GM19324 (cell line): ENCODE data around the gene MED4.

ENCODE experiments used
- ATAC-seq: cut with Tn5 transposase; IDR thresholded peaks from one replicate; pipeline ENCODE4 v1.9.1; 2021; ENCODE audit warnings: mild to moderate bottlenecking, moderate library complexity; ENCODE audit not compliant: unreplicated experiment, low FRiP score

The MED4 gene, protein sequence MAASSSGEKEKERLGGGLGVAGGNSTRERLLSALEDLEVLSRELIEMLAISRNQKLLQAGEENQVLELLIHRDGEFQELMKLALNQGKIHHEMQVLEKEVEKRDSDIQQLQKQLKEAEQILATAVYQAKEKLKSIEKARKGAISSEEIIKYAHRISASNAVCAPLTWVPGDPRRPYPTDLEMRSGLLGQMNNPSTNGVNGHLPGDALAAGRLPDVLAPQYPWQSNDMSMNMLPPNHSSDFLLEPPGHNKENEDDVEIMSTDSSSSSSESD

DNA sequence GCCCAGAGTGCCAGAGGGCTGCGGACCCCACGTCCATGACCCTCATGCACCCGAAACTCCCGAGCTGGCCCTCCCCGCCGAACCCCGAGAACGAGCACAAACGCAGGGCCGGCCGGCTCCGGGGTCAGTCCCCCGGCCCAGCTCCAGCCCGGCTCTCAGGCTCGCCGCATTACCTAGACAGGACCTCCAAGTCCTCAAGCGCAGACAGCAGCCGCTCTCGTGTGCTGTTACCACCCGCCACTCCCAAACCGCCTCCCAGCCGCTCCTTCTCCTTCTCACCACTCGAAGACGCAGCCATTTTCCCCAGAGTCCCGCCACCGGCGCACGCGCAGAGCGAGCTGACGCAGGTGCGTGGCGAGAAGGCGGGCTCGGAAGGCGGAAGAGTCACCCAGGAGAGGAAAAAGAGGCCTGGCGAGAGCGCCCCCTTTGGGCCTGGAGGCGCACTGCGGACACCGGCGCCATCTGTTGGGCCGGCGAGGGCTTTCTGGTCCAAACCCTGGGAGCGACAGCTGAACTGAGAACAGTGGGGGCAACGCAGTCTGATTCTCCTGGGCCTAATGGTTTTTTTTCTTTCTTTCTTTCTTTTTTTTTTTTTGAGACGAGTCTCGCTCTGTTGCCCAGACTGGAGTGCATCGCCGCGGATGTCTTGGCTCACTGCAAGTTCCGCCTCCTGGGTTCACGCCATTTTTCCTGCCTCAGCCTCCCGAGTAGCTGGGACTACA is at the start of gene MED4:
TSS of gene MED4 (minus strand) at position 324 of the 722 bp plus-strand sequence. CDS start at position 298, 26 bp downstream.
- peak; percentile 95 for ATAC-seq

DNA sequence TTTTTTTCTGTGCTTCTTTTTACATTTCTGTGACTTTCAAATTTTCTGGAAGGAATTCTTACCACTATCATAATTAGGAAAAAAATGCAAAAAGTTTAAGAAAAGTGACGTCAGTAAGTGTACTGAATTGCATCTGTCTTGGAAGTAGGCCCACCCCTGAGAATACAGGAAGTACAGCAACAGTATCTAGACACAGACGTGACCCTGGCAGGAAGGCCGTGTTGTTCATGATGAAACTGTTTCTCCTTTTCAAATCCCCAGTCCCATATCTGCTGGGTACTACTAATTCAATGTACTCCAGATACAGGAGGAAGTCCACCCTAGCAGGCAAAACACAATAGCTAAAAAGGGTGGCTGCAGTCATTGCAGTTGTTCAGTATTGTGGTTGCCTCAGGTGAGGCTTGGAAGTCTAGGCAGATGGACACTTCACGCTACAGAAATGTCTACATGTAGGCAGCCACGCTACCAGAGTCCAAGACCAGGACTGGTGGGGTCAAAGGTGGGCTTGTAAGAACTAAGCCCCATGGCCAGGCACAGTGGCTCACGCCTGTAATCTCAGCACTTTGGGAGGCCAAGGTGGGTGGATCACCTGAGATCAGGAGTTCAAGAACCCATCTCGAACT is 49.6 kb upstream of the MED4 start:
- ATAC-seq, result no peak

DNA sequence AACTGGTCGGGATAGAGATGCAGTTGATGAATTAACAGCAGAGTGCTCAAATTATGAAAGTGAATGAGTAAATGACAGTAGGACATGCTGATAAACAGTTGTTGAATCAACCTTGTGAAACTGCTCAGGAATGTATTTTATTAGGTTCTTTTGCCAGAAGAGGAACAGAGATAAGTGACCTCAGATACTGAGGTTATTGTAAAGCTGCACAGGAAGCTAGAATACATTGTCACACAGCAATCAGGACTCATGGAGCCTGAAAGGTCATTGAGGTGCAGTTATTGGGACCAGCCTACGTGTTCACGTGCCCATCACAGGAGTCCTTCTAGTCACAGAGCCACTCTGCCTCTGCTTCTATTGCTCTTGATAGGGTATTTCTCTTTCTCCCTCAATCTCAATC is 47.5 kb upstream of the MED4 start:
- ATAC-seq, result peak; percentile 53

DNA sequence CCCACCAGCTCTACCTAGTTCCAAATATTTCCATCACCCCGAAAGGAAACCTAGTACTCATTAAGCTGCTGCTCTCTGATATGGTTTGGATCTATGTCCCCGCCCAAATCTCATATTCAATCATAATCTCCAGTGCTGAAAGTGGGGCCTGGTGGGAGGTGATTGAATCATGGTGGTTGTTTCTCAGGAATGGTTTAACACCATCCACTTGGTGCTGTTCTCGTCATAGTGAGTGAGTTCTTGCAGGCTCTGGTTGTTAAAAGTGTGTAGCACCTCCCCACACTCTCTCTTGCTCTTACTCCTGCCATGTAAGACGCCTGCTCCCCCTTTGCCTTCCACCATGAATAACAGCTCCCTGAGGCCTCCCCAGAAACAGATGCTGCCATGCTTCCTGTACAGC is 43.4 kb upstream of the MED4 start:
- ATAC-seq, result no peak

DNA sequence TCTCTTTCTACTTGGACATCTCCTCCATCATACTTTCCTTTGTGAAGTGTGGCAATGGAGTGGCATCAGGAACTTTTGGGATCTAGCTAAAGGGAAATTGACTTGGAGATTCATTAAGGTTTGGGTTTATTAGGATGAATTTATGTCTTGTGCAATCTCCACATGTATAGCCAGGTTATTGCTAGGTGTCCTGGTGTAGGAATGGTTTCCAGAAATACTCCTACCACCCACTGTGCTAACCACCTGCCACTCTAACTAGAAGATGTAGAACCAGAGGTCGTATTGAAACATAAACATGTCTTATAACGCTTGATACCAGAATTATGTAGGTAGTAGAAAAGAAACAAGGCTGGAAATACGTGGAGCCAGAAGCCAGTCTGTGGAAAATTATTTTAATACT is 38.1 kb upstream of the MED4 start:
- no peak for ATAC-seq

DNA sequence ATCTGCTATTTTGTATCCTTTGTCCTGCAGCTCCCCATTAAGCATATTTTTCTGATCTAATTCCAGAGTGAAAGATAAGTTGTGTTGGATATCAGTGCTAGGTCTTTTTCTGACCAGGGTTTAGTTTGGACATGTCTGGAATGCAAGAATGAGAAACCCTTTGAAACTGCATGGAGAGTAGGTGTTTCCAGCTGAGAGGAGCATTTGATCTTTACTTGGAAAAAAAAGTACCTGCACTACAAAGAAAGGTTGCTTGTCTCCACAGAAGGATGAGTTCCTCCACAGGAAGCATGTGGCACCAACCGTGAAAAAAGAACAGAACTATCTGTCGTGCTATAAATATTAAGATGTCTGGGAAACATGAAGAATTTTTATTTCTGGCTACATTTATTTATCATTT is 36.6 kb upstream of the MED4 start:
- no peak for ATAC-seq

DNA sequence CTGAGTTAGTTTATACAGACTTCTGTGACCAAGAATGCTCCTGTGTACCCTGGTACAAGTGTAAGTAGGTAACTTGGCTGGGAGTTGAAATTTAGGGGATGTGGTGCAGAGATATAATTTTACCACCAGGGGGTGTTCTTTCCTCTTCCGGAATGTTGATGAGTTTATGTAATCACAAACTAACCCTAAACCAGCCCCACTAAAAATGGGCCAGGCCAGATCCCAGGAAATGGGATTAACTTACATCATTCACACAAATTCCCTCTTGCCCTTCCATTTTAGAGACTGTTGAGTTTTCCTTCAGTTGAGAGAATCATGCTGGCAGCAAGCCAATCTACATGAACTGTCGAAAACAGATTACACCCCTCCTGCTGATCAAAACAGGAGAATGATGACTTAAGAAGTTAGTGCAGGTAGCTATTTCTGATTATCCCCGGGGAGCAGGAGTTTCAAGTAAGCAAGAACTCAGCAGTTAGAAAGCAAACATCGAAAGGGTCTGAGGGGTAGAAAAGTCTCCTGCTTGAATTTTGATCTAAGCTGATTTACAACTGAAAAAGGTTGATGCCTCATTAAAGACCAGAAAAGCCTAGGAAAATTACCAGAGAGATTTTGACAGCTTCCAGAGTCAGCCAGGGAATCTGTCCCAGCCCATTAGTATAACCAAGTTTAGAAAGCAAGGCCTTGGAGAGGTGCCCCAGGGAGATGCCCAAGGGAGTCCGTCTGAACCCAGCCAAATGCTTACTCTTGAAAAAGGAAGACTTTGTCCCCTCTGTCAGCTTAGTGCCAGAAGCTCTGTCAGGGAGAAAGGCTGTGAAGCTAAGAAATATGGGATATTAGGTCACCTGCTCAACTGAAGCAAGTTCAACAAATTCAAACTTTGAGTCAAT is 32.3 kb upstream of the MED4 start:
- ATAC-seq, result peak; percentile 46

DNA sequence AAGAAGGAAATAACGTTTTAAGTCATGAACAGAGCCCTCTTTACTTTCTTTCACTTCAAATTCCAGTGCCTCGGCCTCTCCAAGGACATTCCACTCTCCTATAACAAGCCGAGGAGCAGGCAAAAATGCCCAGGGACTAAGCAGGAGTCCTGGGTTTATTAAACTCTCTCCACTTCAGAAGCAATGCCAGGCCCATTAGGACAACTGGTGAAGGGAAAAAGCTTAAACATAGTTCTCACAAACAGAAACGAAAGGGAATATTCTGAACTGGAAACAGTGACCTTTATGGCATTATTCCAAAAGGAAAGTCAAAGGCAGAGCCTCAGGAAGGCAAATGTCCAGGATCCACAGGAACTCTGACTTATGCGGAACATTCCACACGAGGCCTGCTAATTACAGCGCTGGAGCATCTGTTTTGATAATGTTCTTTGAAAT is 30.9 kb upstream of the MED4 start:
- no peak for ATAC-seq

DNA sequence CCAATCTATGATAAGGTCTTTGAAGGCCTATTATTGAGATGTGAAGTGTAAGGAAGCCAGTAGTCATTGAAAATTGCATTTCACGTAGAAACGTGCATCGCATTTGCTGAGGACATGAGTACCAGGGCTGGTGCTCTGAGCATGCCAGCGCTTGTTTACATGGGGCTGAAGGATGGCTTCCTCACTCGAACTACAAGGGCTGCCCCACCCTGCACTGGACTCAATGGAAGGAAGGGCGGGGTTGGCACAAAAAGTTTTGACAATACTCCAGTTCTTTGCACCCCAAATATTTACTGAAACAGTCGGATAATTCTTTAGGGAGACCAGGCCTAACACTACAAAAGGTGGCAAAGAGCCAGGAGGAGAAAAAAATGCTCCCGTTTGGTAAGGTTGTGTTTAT is 28.9 kb upstream of the MED4 start:
- no peak for ATAC-seq

DNA sequence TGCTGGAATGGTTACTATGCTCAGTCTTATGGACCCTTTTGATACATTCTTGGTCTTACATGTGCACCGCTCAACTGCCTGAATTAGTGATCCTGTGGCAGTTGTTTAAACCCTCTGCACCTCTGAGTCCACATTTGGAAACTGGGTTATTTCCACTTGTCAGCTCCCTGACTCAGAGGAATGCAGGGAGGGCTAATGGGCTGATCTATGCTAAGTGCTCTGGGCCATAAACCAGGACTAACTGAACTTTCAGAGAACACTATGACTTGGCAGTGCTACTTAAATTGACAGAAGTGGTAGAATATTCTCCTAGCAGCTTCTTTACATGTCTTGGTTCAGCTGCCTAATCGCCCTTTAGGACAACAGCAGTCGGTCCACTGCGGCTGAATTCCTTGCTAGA is 26.8 kb upstream of the MED4 start:
- no peak for ATAC-seq

DNA sequence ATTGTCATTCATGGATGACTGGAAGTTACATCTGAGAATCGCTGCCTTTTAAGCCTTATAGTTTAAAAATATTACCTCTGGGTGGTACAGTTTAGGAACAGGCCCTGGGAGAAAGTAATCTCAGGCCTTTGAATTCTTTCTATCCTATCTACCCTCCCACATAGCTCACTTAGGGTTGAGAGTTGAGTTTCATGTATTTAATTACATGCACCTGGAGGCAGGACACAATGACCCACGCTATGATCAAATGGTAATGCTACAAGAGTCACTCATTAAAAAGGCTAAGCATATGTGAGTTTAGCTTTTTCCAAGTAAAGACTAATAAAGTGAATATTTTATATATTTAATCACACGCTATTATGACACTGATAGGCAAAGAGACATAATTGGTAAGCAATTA is 25.3 kb upstream of the MED4 start:
- ATAC-seq, result no peak

DNA sequence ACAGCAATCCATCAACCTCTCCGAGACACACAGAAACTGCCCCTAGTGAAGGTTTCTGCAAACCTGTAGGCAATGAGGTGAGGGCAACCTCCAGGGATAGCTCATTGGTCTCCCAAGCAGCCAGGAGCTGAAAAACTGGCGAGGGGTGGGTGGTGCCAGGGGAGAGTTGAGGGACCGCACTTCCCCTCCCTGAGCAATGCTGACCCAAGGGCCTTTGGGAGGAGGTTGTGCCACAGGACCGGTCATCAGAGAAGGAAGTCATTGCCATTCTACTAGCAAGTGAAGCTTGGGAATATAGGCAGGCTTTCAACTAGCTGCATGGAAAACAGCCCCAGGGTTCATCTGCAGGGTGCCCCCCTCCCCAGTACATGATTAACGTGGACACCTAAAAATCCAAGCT is 23.1 kb upstream of the MED4 start:
- no peak for ATAC-seq

DNA sequence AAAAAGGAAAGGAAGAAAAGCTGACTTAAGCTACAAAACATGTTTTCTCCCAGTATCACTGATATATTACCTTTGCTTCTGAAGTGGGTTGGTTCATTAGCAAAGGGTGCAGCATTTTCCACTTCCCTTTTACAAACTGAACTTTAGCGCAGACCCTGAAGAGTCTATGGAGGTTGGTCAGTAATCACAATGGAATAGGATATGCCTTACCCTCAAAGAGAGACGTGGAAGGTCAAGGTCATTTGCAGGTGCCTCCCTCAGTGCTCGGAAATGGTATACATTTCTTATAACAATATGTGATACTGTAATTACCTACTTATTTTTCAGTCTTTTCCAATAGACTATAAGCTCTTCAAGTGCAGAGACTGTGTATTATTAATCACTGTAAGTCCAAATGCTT is 21.9 kb upstream of the MED4 start:
- no peak for ATAC-seq

DNA sequence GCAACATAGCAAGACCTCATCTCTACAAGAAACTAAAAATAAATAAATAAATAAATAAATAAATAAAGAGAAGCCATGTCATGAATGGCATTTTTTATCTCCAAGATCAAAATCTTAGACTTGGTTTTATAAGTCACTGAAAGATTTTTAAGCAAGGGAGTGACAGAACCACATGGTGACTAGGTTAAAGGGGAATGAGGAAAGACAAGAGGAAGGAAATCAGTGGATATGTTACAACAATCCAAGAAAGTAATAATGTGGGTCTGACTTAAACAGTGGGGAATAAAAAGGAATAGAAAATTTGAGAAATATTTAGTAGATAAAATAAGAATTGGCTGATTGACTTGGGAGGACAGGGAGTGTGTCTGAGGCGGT is 18.8 kb upstream of the MED4 start:
- no peak for ATAC-seq

DNA sequence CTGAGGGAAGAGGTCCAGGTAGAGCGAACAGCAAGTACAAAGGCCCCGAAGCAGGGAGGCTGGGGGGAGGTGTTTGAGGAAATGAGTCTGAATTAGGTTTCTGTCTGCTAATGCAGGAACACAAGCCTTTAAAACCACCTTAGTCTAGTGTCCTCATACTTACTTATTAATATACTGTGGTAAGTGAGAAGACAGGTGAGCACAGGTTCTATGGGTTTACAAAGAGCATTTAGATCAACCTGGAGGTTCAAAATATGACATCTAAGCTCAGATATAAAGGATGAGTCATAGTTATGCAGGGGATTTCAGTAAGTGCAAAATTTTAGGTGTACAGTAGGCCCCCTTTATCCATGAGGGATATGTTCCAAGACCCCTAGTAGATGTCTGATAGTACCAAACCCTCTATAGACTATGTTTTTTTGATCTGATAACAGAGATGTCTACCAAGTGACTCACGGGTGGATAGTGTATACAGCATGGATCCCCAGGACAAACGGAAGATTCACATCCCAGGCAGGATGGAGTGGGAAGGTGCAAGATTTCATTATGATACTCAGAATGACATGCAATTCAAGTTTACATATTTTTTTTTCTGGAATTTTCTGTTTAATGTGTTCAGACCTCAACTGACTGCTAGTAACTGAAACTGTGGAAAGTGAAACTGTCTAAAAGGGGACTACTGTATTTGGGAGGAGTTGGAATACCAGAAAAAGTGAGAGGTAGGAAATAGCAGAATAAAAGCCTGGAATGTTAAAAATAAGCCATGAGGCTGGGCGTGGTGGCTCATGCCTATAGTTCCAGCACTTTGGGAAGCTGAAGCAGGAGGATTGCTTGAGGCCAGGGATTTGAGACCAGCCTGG is 18.2 kb upstream of the MED4 start:
- ATAC-seq, result no peak

DNA sequence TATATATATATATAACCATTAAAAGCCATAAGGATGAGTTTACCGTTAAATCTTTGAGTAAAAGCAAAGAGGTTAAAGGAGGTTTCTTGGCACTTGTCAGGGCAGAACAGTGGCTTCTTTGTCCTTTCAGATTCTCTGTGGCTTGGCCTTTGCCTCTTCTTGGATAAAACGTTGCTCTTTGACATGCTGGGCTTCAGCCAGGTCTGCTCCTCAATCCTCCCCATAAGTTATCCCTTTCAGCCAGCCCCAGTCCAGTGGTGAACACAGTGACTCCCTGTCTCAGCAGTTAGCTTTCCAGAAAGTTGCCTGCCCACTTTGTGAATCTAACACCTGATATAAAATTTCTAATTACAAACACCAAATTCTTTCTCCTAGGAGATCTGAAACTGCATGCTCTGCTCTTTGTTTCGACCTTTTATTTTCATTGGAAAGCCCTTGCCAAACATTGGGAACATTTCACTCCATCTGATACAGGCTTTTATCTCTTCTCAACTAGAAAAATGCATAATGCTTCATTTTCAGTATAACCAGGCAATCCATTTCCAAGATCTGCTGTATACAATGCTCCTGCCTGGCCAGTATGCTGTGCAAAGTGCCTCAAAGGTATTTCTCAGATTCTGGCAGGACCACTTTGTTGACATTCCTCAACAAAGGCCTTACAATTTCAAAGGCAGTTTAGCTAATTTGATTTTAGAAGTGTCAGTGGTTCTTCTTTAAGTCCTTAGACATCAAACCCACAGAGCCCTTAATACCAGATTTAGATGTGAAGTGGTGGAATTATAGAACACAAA is 16.2 kb upstream of the MED4 start:
- no peak for ATAC-seq

DNA sequence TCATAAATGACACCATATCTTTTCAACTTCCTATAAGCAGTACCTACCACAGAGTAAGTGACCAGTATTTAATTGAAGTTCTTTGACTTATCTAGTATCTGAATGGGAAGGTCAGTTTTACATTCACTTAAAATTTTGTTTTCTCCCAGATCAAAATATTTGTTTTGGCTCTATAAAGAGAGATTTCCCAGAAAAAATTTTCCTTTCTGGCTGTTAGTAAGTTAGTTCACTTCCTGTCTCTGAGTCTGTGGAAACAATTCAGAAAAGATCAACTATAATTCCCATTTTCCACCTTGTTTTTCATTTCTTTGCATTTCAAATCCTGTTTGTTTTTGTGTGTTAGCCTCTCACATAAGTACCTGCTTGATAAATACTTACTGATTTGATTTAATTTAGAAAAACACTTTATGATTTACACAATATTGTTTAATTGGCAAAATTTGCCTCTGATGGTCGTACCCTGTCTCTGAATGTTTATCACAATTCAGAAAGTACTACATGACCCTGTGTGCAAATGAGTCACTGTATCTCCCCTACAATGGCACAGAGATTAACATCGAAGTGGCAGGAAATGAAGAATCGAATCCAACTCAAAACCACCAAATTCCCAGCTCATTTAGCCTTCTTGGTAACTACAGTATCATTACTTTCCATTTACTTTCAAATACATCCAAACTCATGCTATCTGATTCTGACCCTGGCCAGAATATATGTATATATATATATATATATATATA is 15.4 kb upstream of the MED4 start:
- ATAC-seq, result no peak

DNA sequence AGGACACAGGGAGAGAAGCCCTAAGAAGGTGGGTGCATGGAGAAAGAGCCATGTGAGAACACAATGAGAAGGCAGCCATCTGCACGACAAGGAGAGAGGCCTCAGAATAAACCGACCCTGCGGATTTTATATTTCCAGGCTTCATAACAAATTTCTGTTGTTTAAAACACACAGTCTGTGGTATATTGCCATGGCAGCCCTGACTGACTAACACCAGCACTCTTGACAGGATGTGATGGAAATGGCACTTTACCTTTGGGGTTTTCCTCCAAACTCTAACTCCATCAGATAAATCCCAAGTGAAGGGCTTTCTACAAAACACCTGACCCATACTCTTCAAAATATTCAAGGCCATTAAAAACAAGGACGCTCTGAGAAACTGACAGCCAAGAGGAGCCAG is 13.2 kb upstream of the MED4 start:
- ATAC-seq, result no peak

DNA sequence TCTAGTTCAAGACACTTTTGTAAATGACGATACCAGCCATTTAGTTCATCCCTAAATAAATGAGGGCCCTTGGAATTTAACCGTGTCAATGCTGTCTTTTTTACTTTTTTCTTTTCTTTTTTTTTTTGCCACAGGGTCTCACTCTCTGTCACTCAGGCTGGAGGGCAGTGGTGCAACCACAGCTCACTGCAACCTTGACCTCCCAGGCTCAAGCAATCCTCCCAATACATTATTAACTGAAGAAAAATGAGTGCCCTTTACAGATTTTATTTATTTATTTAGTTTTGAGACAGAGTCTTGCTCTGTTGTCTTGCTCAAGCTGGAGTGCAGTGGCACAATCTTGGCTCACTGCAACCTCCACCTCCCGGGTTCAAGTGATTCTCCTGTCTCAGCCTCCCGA is 2.9 kb upstream of the MED4 start:
- ATAC-seq, result no peak
